HG02981 (cell line): ENCODE data around the gene TTC23L.

Source experiments
- ATAC-seq: cut with Tn5 transposase; IDR thresholded peaks from one replicate; pipeline ENCODE4 v1.9.1; 2021; ENCODE audit warnings: mild to moderate bottlenecking, moderate library complexity; ENCODE audit not compliant: unreplicated experiment

Gene TTC23L

GRCh38 chr5:34832568-34832967 lies 6.4 kb upstream of the TTC23L start:
- no peak for ATAC-seq

GRCh38 chr5:34833090-34833489 lies 5.9 kb upstream of the TTC23L start:
- ATAC-seq = no peak

GRCh38 chr5:34833976-34834793 lies 4.8 kb upstream of the TTC23L start:
- no peak for ATAC-seq

GRCh38 chr5:34834794-34835089 lies 4.2 kb upstream of the TTC23L start:
- ATAC-seq = no peak

- ATAC-seq = no peak
Observed at GRCh38 chr5:34835664-34836063, 3.3 kb upstream of the TTC23L start.

GRCh38 chr5:34841816-34842215 lies 2.9 kb downstream of the TTC23L start:
- no peak for ATAC-seq

- ATAC-seq = no peak
Observed at GRCh38 chr5:34842554-34842953, 3.6 kb downstream of the TTC23L start.

GRCh38 chr5:34843497-34843896 lies 4.5 kb downstream of the TTC23L start:
- no peak for ATAC-seq

GRCh38 chr5:34844106-34844505 lies 5.1 kb downstream of the TTC23L start:
- no peak for ATAC-seq

GRCh38 chr5:34844999-34845398 lies 6.0 kb downstream of the TTC23L start:
- ATAC-seq = no peak

- no peak for ATAC-seq
Observed at GRCh38 chr5:34847056-34847455, 8.1 kb downstream of the TTC23L start.

GRCh38 chr5:34847552-34847951 lies 8.6 kb downstream of the TTC23L start:
- ATAC-seq = no peak

GRCh38 chr5:34848230-34848629 lies 9.3 kb downstream of the TTC23L start:
- no peak for ATAC-seq

GRCh38 chr5:34849253-34849652 lies 10.3 kb downstream of the TTC23L start:
- no peak for ATAC-seq

- peak; percentile 87 for ATAC-seq
Observed at GRCh38 chr5:34854459-34855174, 15.7 kb downstream of the TTC23L start.

- ATAC-seq = no peak
Observed at GRCh38 chr5:34857161-34857560, 18.2 kb downstream of the TTC23L start.

GRCh38 chr5:34857894-34858293 lies 18.9 kb downstream of the TTC23L start:
- no peak for ATAC-seq

GRCh38 chr5:34858790-34859189 lies 19.8 kb downstream of the TTC23L start:
- no peak for ATAC-seq

GRCh38 chr5:34859253-34859652 lies 20.3 kb downstream of the TTC23L start:
- ATAC-seq = no peak

GRCh38 chr5:34863946-34864345 lies 25.0 kb downstream of the TTC23L start:
- no peak for ATAC-seq

GRCh38 chr5:34865091-34865490 lies 26.1 kb downstream of the TTC23L start:
- ATAC-seq = no peak

GRCh38 chr5:34866989-34867471 lies 28.1 kb downstream of the TTC23L start:
- no peak for ATAC-seq
